Hepatocyte (in vitro differentiated cells): Measurements from ENCODE around the gene RNFT2. TPM values are rescaled to one million over a fixed set of nuclear protein-coding genes. Genes with fewer than 3 reads are reported as not detected.

Experiments used
- DNase-seq: peaks from one replicate; pipeline ENCODE4 v3.0.0-alpha.2; 2016; ENCODE audit warnings: low spot score
- H2AFZ ChIP-seq: fragments of 200-600 bp; sonication (generic); 2 replicates; pipeline ENCODE4 v1.6.0; 2016; ENCODE audit warnings: antibody characterized with exemption, mild to moderate bottlenecking
- H3K27ac ChIP-seq: fragments of 200-600 bp; sonication (generic); 2 replicates; pipeline ENCODE4 v1.5.1; 2016; ENCODE audit warnings: mild to moderate bottlenecking
- H3K27me3 ChIP-seq: fragments of 200-600 bp; sonication (generic); 2 replicates; pipeline ENCODE4 v1.6.1; 2016
- H3K36me3 ChIP-seq: fragments of 200-600 bp; sonication (generic); replicated peaks from 2 replicates; pipeline ENCODE4 v1.5.1; 2016; ENCODE audit warnings: low read depth; ENCODE audit not compliant: insufficient read depth
- H3K4me1 ChIP-seq: fragments of 200-600 bp; sonication (generic); 2 replicates; pipeline ENCODE4 v1.5.1; 2016; ENCODE audit warnings: mild to moderate bottlenecking, moderate library complexity; ENCODE audit not compliant: insufficient read depth
- H3K4me2 ChIP-seq: fragments of 200-600 bp; sonication (generic); 2 replicates; pipeline ENCODE4 v1.6.0; 2016
- H3K4me3 ChIP-seq: fragments of 200-600 bp; sonication (generic); 2 replicates; pipeline ENCODE4 v1.5.1; 2016; ENCODE audit warnings: mild to moderate bottlenecking
- H3K79me2 ChIP-seq: fragments of 200-600 bp; sonication (generic); 2 replicates; pipeline ENCODE4 v1.6.0; 2017; ENCODE audit warnings: mild to moderate bottlenecking
- H3K9me2 ChIP-seq: fragments of 200-600 bp; sonication (generic); replicated peaks from 2 replicates; pipeline ENCODE4 v1.6.0; 2017; ENCODE audit warnings: mild to moderate bottlenecking; ENCODE audit not compliant: insufficient read depth
- H3K9me3 ChIP-seq: fragments of 200-600 bp; sonication (generic); 2 replicates; pipeline ENCODE4 v1.5.1; 2016; ENCODE audit warnings: low read depth, mild to moderate bottlenecking
- H4K20me1 ChIP-seq: fragments of 200-600 bp; sonication (generic); 2 replicates; pipeline ENCODE4 v1.6.0; 2016; ENCODE audit warnings: mild to moderate bottlenecking; ENCODE audit not compliant: insufficient read depth, poor library complexity, severe bottlenecking
- EZH2 ChIP-seq: fragments of 200-600 bp; sonication (generic); IDR thresholded peaks from 2 replicates; pipeline ENCODE4 v1.6.1; 2016; ENCODE audit warnings: antibody characterized with exemption, mild to moderate bottlenecking, borderline replicate concordance
- EZH2phosphoT487 ChIP-seq: fragments of 200-600 bp; sonication (generic); IDR thresholded peaks from one replicate; pipeline ENCODE4 v1.6.1; 2018; ENCODE audit warnings: antibody characterized with exemption, mild to moderate bottlenecking, low read depth, moderate library complexity; ENCODE audit not compliant: unreplicated experiment, severe bottlenecking
- WGBS: methylation state at CpG from one replicate; pipeline ENCODE4 v1.1.6; 2016; ENCODE audit warnings: low lambda C conversion rate; ENCODE audit errors: missing lambda C conversion rate; 5-methylcytosine and 5-hydroxymethylcytosine counted together
- polyA plus RNA-seq: library from polyadenylated mRNA; unstranded; fragments of >200 nt; fragmentation: Nextera tagmentation; extraction: Ambion mirVana; gene quantifications from 2 replicates; pipeline ENCODE4 v1.2.1, GENCODE V29; 2016
- total RNA-seq: library from RNA; depleted of rRNA; stranded (reverse); fragments of >200 nt; gene quantifications from 2 replicates; pipeline ENCODE4 v1.2.3, GENCODE V29; 2014
- TF ChIP-seq, protein P1 (sequence below): fragments of 200-600 bp; sonication (generic); IDR thresholded peaks from 2 replicates; pipeline ENCODE4 v1.5.1; 2016; ENCODE audit warnings: antibody characterized with exemption, mild to moderate bottlenecking; ENCODE audit not compliant: poor library complexity

RNFT2 gene
- total and polyA plus RNA-seq, 2 experiments from 2014 or later, result 1.5 to 2.9 TPM

DNA sequence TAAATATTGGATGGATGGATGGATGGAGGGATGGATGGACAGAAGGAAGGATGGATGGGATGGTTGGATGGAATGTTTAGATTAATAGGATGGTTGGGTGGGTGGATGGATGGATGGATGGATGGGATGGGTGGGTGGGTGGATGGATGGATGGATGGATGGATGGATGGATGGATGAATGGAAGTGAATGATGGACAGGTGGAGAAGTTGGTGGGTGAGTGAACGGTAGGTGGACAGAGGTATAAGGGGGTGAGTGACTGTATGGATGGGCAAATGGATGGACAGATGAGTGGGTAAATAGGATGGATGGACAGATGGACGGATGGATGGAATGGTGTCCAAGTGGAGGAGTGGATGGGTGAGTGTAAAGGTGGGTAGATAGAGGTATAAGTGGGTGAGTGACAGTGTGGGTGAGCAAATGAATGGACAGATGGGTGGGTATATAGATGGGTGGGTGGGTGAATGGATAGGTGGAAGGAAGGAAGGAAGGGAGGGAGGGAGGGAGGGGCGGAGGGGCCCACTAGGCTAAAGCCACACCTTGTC, 101.2 kb downstream of the RNFT2 start:
- H3K36me3 ChIP-seq, result no peaks in the 10 kb centered on the region
- TF ChIP-seq EZH2phosphoT487, result no peak
- no peak for TF ChIP-seq EZH2
- TF ChIP-seq, protein P1, sequence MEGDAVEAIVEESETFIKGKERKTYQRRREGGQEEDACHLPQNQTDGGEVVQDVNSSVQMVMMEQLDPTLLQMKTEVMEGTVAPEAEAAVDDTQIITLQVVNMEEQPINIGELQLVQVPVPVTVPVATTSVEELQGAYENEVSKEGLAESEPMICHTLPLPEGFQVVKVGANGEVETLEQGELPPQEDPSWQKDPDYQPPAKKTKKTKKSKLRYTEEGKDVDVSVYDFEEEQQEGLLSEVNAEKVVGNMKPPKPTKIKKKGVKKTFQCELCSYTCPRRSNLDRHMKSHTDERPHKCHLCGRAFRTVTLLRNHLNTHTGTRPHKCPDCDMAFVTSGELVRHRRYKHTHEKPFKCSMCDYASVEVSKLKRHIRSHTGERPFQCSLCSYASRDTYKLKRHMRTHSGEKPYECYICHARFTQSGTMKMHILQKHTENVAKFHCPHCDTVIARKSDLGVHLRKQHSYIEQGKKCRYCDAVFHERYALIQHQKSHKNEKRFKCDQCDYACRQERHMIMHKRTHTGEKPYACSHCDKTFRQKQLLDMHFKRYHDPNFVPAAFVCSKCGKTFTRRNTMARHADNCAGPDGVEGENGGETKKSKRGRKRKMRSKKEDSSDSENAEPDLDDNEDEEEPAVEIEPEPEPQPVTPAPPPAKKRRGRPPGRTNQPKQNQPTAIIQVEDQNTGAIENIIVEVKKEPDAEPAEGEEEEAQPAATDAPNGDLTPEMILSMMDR, result no peak
- no peaks in the 10 kb centered on the region for H3K9me2 ChIP-seq
- H3K27me3 ChIP-seq, result no peaks in the 10 kb centered on the region
- H3K79me2 ChIP-seq, result no peaks in the 10 kb centered on the region
- no peaks in the 10 kb centered on the region for H4K20me1 ChIP-seq
- no peaks in the 10 kb centered on the region for H3K9me3 ChIP-seq
- 91% methylated on average over 2 of the region's 3 CpGs for WGBS
- no peak overlapping the region for H3K27ac ChIP-seq
- no peak for DNase-seq
- H3K4me1 ChIP-seq, result no peaks in the 10 kb centered on the region
- H3K4me3 ChIP-seq, result no peak overlapping the region
- no peak overlapping the region for H2AFZ ChIP-seq
- H3K4me2 ChIP-seq, result no peak overlapping the region

DNA sequence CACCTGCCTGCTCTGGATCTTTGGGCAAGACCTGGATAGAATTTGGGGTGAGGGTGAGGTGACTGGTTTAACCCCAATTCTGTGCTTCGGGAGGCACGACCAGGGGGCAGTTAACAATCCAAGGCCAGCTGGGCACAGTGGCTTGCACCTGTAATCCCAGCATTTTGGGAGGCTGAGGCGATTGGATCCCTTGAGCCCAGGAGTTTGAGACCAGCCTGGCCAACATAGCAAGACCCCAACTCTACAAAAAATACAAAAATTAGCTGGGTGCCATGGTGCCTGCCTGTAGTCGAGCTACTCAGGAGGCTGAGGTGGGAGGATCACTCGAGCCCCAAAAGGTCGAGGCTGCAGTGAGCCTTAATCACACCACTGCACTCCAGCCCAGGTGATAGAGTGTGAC, 105.0 kb downstream of the RNFT2 start:
- H3K4me3 ChIP-seq, result no peak overlapping the region
- no peaks in the 10 kb centered on the region for H3K27me3 ChIP-seq
- no peaks in the 10 kb centered on the region for H4K20me1 ChIP-seq
- no peak overlapping the region for H2AFZ ChIP-seq
- H3K4me1 ChIP-seq, result no peaks in the 10 kb centered on the region
- H3K9me3 ChIP-seq, result no peaks in the 10 kb centered on the region
- no peak overlapping the region for H3K27ac ChIP-seq
- DNase-seq, result no peak
- TF ChIP-seq, protein P1, result no peak
- no peak for TF ChIP-seq EZH2
- TF ChIP-seq EZH2phosphoT487, result no peak
- 88% methylated on average over 6 of the region's 6 CpGs for WGBS
- H3K9me2 ChIP-seq, result no peaks in the 10 kb centered on the region
- H3K36me3 ChIP-seq, result no peaks in the 10 kb centered on the region
- H3K4me2 ChIP-seq, result no peak overlapping the region
- no peaks in the 10 kb centered on the region for H3K79me2 ChIP-seq

DNA sequence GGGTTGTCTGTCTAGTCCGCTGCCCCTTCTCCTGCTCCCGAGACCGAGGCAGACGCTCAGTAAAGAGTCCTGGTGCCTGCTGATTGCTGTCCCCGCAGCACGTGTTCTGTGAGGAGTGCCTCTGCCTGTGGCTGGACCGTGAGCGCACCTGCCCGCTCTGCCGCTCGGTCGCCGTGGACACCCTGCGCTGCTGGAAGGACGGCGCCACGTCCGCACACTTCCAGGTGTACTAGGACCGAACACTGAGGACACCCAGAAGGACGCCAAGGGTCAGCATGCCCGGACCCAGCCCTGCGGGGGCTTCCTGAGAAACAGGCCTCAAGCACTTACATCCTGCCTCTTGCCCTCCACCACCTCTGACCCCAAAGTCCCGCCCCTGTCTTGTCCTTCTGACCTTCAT, 111.1 kb downstream of the RNFT2 start:
- Histone ChIP-seq H3K27ac (no peak overlapping the region), H3K4me2 (no peak overlapping the region), H3K9me3 (no peaks in the 10 kb centered on the region), H3K4me1 (no peaks in the 10 kb centered on the region), H3K9me2 (no peaks in the 10 kb centered on the region), H3K36me3 (no peaks in the 10 kb centered on the region), H3K27me3 (no peaks in the 10 kb centered on the region), H3K4me3 (no peak overlapping the region), H3K79me2 (no peaks in the 10 kb centered on the region), H2AFZ (no peak overlapping the region), H4K20me1 (no peaks in the 10 kb centered on the region)
- 96% methylated on average over 21 of the region's 23 CpGs for WGBS
- TF ChIP-seq EZH2 (no peak), EZH2phosphoT487 (no peak)
- TF ChIP-seq, protein P1, result no peak
- DNase-seq, result no peak
